Measurements from ENCODE around the gene SLC38A9.

DNA sequence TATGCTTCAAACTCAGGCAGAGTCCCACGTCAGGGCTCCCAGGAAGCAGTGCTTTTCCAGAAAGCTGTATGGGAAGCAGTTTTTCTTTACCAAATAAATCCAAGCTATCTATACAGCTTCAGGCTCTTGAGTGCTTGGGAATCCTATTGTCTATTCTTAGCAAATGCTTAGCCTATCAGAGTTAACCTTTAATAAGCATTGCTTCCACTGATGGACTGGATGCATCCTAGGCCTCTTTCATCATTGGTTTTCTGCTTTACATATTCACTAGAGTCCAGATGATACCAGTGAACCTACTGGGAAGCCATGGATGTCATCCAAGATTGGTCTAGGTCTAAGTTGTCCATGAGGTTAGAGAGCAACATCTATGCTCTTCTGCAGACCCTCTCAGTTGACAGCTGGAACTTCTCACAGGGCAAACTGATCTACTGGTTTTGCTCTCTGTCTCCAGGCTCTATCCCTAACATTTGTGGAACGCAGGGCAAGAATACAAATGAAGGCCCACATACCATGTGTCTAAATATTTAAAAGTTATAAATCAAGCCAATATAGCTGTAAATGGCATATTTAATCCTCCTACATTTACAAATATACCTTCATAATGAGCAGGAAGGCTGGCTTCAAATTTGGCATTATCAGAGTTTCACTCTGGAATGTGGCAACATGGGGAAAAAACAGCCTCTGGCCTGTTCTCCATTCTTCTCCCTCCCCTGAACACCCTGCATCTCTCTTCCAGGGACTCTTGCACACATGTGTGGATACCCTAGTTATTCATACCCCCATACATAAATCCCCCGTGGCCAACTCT, 127.5 kb downstream of the SLC38A9 start:
- TF ChIP-seq GATA2 (IDR thresholded peaks at IDR 0.05; ENCODE audit: low read depth, low read length) (no peak), GATA3 (IDR thresholded peaks at IDR 0.05; ENCODE audit: low read depth, low read length) (no peak)
